GM18858 (cell line): ENCODE measurements around the gene ETV3.
A peak's percentile ranks its signal among the peaks of the same experiment; 100 is the strongest.
"Not testable (repeated sequence)": the region's sequence is repeated elsewhere in the genome, so short reads cannot be mapped to it uniquely, and the experiment has no call there.

Source experiments
- ATAC-seq: cut with Tn5 transposase; IDR thresholded peaks from one replicate; pipeline ENCODE4 v1.9.1; 2021; ENCODE audit not compliant: unreplicated experiment

The ETV3 gene

DNA sequence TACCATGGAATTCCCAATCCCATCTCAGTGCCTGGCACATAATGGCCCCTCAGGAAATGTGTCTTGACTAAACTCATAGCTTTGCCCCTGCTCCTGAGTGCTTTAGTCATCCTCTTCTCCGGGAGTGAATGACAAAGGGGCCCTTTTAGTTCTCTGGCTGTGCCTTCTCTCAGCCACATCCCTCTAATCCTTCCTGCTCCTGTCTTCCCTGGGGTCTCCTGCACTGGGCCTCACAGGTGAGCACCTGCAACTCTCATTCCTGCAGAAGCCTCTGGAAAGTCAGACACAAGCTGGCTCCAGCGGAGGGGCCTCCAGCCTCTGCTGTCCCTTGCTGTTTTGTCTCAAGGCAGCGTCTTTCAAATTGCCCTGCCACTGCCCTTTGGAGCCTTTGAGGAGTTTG is 24.6 kb downstream of the ETV3 start:
- ATAC-seq: no peak

DNA sequence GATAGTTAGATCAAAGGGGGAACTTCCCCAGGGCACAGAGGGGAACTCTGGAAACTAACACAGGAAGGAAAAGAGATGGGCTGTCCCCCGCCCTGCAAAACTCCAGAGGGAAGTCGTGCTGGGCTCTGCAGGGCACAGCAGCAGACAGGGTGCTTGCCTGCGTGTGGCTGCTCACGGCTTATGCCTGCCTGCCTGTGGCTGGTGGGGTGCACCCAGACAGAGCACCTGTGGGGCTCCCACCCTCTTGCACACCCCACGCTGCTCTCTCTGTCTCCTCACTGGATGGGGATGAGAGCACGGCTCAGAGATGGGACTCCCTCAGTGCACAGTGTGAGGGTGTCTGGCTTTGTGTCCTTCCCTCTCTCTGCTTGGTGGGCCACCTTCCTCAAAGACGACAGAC is 25.1 kb downstream of the ETV3 start:
- ATAC-seq: no peak

DNA sequence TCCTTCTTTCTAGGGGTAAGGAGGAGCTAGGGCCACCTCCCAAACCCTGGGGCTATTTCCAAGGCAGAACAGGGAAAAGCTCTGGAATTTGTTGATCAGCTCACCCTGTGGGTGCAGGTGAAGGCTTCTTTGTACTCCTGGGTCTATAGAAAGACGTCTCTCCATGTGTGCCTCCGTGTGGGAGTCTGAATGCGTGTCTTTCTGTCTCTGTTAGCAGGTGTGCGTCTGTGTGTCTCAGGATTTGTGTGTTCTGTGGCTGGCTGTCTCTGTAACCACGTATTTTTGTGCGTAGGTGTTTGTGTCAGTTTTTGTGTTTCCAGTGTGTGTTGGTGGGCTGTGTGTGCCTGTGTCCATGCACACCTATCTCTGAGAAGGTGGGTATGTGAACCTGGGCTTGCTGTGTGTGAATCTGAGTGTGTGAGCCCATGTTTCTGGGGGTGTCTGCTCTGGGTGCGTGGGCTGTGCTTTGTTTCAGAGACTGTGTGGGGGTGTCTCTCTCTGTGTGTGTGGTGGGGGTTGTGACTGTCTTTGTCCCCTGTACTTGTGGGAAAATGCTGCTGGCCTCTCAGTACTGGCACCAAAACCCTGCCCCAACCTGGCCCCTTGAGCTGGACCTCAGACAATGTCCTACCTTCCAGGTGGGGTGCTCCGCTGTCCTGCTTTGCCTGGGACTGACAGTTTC is 25.9 kb downstream of the ETV3 start:
- ATAC-seq: no peak

DNA sequence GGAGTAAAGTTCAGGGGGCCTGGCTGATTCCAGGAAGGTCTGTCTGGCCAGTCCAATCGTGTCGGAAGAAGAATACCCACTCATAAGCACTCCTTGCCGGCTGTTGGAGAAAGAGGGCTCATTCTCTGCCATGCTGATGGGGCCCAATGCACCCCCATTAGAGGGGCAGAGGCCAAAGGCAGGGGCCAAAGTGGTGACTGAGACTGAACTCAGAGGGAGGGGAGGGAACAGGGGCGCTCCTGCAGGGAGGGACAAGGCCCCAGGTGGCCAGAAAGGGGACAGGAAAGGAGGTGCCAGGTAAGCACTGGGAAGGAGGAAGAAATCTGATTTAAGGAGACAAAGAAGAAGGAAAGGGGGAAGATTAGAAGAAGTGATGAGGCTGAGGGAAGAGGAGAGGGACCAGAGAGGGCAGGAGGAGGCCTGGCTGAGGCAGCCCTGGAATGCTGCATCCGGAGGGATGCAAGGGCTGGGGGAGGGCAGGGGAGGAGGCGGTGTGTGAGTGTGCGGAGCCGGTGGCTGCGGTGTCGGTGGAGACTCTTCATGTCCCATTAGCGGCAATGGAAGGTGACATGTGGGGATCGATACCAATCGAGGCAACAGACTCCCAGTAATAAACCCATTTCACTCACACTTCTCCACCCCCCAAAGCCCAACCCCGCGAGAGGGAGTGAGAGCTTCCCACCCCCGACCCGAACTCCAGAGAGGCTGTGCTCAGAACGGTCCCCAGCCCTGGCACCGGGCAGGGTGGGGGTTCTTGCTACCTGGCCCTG is 26.6 kb downstream of the ETV3 start:
- no peak for ATAC-seq

DNA sequence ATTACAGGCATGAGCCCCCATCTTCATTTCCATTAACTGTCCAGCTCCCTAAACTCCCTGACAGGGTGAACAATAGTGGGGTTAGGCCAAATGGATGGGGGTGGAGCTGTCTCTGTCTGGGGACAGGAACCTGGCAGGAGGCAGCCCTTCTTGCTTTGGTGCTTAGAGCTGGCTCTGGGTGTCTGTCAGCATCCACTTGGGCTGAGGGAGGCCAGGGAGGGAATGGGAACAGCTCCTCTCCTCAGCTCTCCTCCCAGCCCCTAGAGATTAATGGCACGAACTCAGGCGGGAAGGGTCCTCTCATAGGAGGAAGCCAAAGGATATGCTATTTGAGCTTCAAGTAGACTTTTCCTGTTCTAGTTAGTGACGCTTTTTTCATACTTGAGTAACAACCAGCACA is 27.5 kb downstream of the ETV3 start:
- no peak for ATAC-seq

DNA sequence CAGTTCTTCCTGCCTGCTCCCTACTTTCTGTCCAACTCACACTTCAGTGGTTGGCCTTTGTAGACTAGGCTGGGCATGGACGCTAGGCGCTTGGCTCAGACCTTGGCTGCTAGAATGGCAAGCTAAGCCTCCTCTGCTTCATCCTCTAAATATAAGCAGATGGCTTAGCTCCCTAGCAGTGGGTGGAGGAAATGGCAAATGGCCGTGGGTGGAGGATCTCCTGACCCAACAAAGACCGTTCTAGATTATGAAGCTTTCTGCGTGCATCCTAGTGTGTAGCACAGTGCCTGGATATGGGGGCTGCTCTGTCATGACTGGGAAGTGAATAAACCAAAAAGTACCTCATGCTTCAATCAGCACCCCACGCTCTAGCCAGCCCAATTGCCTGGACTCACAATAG is 28.2 kb downstream of the ETV3 start:
- ATAC-seq: no peak

DNA sequence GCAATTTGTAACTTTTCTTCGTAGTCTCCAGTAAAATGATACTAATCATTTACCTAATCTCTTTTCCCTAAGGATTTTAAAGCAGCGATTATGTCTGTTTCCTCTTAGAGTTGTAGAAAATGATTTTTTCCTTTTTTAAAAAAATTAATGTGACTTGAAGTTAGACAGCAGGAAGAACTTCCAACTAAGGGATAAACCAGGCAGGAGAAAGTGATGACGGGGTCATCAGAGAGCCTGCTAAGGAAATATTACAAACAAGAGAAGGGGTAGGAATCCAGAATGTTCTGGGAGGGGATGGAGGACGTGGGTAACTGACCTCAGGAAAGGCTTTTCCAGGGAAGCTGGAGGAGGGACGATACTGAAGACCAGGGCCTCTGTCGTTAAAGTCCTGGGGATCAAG is 29.7 kb downstream of the ETV3 start:
- no peak for ATAC-seq

DNA sequence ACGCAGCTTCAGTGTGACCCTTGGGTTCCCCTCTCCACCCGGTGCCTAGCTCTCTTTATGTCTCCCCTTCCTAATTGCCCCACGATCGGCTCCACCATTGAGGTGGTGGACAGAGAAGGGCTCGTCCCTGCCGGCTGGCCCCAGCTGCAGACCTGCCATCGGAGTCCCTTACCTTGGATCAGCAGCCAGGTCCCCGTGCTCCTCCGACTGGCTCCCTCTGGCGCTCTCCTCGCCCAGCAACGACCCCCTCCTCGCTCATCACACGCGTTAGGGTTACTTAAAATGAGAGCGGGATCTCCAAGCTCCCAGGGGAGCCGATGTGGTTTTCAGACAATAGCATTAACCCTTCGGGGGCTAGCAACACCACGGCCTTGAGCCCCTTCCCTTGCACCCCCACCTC is 30.5 kb downstream of the ETV3 start:
- ATAC-seq: no peak

DNA sequence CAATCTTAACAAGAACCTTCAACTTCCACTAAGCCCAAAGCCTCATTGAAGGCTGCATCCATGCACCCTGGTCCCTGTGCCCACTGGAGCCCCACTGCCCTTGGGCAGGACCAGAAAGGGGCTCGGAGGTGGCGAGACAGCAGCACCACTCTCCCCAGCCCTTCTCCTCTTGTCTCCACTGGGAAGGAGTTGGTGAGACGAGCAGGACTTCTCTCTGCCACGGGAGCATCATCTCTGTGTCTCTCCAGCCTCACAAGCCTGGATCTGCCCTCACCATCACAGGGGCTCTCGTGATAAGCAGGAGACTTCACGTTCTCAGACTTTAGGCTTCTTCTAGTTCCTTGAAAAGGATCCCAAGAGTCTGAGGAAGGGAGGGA is 31.4 kb downstream of the ETV3 start:
- no peak for ATAC-seq

DNA sequence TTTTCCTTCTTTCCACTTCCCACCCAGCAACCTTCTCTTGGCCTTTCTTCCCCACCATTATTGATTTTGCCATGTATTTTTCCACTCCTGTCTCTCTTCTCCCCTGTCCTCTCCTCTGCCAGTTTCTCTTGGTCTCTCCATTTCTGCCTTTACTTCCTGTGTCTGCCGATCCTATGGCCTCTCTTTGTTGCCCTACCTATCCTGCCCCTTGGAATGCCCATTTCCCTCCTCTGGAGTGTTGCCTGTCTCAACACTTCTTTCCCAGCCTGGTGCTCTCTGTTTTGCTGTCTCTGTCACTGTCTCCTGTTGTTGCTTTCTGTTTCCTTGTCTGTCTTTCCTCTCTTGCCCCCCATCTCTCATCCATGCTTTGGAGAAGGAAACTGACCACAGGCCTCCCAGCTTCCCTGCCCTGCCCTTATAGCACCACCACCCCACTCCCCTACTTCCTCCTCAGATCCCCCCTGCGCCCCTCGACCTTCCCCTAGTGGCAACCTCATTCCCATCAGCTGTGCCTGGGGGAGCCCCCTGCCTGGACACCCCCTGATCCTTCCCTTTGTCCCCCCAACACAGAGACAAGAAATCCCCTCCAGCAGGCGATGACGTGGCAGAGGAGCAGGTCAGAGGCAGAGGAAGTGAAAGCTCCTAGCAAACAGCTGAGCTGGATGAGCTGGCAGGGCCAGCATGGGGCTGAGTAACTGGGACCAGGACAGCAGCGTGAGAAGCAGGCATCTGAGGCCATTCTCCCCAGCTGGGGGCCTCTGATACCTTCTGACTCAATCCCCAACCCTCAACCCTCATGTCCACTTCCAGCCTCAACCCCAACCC is 32.0 kb downstream of the ETV3 start:
- peak; percentile 92 for ATAC-seq

DNA sequence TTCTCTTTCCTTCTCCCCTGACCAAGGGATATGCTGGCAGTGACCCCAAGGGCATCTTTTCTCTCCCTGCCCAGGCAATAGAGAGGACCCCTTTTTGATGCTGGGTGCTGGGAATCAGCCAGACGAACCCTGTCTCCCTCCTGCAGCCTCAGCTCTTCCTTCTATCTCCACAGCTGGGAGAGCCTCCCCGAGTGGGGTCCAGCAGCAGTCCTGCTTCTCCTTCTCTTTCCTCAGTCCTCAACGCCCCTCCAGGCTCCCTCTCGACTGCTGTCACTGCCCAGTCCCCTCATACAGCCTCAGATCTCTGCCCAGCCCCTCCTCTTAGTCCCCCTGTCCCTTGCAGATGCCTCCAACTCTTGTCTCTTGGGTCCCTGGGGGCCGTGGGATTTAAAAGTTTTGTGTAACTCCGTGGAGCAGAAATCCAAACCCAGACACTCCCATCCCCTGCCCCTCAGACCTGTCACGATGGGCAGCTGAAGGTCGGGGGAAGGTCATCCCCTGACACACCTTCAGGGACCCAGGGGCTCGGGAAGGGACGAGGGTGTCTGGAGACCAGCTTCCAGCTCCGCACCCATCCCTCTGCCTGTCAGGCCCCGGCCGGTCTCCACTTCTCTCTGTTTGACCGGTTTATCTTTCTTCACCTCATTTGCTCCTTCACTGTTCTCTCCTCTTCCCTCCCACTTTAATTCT is 32.8 kb downstream of the ETV3 start:
- no peak for ATAC-seq

DNA sequence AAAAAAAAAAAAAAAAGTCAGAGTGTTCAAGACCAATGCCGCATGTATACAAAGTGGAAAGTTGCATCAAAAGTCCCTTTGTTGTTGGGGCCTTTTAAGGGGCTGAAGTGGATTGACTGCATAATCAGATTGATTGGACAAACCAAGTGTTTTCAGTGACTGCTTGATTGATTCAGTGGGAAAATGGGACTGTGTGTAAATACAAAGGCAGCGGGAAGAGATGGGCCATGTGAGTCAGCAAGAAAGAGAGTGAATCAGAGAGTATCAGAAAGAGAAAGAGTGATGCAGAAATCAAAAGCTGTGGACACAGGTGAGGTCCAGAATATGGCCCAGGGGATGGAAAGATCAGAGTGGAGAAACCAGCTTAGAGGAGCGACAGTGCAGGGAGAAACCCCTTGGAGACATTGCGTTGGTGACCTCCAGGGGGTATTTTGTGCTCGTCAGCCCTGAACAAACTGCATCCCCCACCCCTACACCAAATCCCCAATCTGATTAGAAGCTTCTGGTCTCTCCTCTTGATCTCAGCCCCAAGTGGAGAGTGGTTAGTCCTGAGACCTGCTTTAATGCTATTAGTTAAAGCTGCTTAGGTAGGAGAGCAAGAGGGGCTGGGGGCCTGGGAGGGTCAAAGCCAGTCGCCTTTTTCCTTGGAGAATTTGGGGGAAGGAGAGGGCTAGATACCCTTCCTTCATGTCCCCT is 33.4 kb downstream of the ETV3 start:
- ATAC-seq: no peak

DNA sequence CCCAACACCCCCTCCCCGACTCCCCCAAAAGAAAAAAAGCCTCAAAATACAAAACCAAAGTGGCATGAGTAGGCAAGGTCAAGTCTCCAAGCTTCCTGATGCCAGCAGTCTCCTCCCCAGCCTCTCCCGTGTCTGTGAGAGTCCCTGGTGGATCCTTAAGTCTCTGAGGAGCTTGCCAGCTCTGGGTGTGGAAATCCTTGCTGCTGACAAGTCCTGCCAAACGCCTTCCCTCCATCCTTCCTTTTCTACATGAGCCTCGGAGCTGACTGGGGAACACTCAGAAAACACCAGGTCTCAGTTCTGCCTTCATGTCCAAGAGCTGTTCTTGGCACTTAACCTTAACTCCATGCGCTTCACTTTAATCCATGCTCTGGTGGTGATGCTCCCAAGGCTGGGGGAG is 34.9 kb downstream of the ETV3 start:
- no peak for ATAC-seq

DNA sequence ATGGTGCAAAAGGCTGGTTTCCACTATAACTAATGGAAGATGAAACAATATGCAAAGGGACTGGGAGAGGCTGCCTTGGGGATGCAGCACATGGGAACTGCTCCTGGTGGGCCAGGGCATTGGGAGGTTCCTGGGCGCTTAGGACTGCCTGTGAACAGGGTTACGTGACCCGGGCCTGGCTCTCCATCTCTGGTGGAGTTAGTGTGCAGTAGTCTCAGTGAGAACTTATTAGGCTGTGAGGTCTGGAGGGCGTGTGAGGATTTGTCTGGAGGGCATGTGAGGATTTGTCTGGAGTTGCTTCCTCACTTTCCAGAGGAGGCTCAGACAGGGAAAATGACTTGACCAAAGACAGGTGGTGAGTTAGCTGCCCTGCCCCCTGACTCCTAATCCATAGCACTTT is 37.0 kb downstream of the ETV3 start:
- ATAC-seq: no peak

DNA sequence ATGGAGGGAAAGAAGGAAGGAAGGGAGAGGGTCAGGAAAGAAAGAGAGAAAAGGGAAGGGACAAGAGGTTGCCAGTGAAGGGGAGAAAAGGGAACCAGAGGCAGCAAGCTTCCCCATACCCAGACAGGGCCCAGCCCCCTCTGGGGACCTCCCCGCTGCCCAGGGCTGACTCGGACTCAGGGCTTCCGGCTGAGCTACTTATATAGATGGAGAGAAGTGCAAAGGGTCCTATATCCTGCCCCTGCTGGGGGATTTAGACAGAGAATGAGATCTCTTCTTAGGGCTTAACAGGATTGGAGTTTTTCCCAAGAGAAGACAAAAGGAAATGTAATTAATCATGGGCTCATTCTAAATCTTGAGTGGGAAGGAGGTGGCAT is 38.6 kb downstream of the ETV3 start, which contains the start of gene ETV3L:
Gene ETV3L (minus strand): TSS at position 176 of the 377 bp plus-strand sequence. CDS start 285 bp downstream, outside the sequence.
- ATAC-seq: no peak

DNA sequence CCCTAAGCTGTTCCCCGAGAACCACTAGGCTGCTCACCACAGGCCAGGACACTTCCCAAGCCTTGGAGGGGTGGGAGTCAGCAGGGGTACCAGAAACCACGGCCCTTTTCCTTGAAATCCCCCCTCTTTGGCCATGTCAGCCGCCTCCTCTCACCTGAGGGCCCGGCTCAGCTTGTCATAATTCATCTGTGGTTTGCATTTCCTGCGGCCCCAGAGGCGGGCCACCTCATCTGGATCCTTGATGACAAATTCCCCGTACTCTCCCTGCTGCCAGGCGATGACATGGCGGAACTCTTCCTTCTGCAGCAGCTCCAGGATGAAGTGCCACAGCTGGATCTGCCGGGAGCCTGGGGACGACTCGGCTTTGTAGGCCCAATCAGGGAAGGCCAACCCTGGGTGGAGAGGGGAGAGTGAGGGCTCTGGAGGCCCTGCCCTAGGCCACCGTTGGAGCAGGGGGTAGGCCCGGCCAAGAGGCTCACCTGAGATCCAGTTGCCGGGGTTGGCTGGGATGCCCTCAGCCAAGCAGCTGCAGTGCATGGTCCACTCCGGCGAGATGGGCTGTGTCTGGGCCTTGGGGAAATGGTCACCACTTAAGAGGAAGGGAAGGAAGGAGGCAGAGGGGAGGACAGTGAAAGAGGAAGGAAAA is 39.1 kb downstream of the ETV3 start:
- not testable (repeated sequence) for ATAC-seq

DNA sequence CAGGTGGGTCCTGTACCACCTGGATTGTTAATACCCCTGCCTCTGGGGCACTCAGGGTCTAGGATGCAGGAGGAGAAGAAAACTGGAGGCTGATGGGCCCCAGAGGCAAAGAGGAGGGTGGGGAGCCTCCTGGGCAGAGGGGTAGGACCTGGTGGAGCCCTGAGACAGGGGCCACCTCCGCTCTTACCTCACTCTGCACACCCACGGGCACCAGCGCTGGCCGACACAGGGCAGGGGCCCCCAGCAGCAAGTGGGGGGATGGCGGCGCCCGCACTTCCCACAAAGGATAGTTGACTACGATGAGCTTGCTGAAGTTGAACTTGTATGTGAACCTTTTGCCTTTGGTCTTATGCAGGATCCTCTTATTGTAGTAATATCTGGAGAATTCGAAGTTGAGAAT is 39.7 kb downstream of the ETV3 start:
- no peak for ATAC-seq

DNA sequence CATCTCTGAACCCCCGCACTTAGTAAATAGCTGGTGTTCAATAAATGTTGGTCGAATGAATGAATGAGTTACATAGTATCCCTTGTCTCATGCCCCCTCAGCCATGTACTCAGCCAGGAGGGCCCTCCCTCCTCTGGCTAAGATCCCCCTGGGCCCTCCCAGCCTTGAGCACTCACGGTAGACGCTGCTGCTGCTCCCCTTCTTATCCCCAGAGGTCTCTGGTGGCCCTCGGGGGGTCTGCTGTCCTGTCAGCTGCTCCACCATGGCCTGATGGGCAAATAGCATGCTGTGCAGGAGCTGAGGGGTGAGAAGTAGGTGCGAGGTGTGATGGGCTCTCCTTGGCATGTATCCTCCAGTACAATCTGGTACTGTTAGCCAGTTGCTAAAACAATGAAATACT is 40.5 kb downstream of the ETV3 start:
- no peak for ATAC-seq

DNA sequence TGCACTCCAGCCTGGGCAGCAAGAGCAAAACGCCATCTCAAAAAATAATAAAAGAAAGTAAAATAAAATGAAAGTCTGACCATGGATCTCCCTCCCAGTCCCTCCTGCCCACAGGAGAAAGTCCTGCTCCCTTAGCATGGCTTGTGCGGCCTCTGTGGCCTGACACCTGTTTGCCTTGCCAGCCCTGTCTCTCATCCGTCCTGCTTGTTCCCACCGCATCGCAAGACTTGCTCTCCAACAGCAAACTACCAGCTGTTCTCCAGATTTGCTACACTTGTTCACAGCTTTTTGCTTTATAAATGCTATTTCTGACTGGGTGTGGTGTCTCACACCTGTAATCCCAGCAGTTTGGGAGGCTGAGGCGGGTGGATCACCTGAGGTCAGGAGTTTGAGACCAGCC is 41.3 kb downstream of the ETV3 start:
- ATAC-seq: no peak

DNA sequence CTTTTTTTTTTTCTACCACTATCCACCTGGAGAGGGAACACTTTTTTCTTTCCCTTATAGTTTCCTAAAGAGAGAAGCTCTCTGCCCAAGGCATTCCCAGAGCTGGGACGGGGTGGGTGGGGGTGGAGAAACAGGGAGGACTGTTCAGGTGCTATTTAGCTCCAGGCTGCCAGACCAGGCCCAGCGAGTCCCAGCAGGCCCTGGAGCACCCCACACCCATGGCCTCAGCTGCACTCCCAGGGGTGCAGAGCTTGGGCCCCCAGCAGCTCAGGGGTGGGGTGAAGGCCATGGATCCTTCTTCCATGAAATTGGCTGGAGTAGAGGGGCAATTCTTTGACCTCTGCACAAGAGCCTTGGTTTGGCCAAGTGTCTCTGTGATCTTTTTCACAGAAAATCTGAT is 42.6 kb downstream of the ETV3 start:
- no peak for ATAC-seq
